HG03064 (cell line): ENCODE data around the gene S100P.
"Not testable (repeated sequence)": the region's sequence is repeated elsewhere in the genome, so short reads cannot be mapped to it uniquely, and the experiment has no call there.

Experiments used
- ATAC-seq: cut with Tn5 transposase; IDR thresholded peaks from one replicate; pipeline ENCODE4 v1.9.1; 2021; ENCODE audit warnings: low read depth; ENCODE audit not compliant: unreplicated experiment

Gene S100P

GRCh38 chr4:6693231-6694176 lies at the start of gene S100P:
S100P (plus strand) TSS chr4:6693878; CDS start chr4:6693933, 55 bp downstream.
- ATAC-seq, result no peak

DNA sequence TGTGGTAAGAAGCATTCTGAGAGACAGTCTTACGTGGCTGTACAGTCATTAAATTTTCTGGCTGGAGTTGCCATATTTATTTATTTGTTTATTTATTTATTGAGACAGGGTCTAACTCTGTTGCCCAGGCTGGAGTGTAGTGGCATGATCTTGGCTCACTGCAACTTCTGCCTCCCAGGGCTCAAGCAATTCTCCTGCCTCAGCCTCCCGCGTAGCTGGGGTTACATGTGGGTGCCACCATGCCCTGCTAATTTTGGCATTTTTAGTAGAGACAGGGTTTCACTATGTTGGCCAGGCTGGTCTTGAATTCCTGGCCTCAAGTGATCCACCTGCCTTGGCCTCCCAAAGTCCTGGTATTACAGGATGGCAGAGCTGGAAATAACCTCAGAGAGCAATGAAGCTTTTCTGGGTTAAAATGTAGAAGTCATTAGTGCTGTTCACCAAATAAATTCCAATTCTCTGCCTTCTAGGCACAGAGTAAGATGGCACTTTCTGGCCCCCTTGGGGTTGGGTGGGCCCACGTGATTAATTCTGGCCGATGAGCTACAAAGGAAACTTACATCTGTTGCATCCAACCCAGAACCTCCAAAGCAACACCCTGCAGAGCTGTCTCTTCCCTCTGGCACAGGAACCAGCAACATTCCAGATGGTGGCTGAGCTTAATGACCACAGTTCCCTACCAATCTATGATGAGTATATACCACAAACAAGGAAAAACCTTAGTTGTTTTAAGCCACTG lies 48.7 kb upstream of the S100P start:
- ATAC-seq, result no peak

DNA sequence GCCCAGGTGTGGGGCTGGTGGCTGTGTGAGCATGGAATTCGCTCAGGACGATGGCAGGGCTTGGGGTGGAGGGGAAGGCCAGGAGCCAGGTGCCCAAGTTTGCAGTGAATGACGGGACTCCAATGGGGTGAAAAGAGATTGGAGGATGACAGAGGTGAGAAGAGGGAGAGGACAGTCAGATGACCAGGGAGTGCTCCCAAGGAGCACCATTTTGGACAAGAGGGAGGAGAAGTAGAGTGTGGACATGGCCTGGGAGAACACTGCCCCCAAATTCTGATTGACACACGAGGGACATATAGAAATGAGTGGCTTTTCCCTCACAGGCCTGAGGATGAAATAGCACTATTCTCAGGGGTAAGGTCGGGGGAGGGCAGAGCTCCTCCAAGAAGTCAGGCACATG lies 46.5 kb upstream of the S100P start:
- ATAC-seq, result no peak

DNA sequence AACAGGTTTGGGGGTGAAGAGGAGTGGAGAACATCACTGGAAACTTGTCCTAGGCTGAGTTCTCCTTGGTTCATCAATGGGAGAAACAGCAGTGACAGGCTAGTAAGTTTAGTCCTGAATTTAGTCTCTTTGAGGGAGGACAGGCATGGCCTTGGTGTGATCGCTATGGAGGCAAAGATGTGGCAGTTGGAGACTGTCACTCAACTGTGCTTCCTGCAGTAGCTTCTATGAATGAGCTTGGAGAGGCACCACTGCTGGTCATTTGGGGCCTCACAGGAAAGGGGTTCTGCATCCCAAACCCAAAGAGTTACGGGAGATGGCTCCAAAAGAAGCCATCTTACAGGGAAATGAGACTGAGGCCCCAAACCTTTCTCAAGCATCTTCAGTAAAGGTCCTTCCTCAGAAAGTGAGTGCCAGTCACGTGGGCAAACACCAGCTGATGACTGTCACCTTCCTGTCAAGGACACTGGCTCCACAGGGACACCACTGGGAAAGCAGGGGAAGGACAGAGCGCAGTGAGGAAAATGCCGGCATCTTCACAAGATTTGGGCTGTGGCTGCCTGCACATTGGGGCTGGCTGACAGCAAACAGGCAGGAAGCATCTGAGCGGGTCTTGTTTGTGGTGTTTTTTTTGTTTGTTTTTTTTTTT lies 46.0 kb upstream of the S100P start:
- no peak for ATAC-seq

DNA sequence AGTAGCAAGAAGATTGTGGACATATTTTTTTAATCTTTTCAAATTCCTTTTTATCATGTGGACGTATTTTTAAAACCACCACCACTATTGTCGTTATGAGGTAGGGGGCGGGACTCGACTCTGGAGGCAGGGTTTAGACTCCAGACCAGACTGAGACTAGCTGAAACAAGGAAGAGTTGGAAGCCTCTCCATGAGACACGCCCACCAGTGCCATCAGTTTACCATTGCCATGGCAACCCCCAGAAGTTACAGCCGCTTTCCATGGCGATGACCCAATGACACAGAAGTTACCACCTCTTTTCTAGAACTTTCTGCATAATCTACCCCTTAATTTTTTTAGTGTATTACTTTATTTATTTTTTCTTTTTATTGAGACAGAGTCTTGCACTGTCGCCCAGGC lies 44.5 kb upstream of the S100P start:
- ATAC-seq, result no peak

- ATAC-seq, result not testable (repeated sequence)
These were observed 39.5 kb upstream of the S100P start for GRCh38 chr4:6654211-6654610.

GRCh38 chr4:6655291-6655690 lies 38.4 kb upstream of the S100P start:
- ATAC-seq, result not testable (repeated sequence)

GRCh38 chr4:6655924-6656323 lies 37.8 kb upstream of the S100P start:
- no peak for ATAC-seq

- ATAC-seq, result no peak
These were observed 36.2 kb upstream of the S100P start for GRCh38 chr4:6657242-6658208.

DNA sequence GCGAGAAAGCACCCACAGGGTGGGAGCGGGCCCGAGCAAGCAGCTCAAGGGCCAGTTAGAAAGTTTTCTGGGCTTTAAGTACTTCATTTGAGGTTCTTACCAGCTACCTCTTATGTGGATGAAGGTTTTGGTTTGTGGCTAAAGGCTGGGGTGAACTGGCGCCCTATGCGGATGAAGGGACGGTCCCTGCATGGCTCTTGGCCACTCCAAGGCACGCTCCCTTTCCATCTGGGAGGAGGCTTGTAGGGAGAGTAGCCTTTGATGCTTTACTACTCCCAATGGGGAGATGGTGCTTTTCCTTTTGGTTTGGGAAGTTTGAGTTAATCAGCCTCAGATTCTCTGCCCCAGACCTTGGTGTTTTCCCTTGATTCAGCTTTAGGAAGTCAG lies 35.5 kb upstream of the S100P start:
- no peak for ATAC-seq

DNA sequence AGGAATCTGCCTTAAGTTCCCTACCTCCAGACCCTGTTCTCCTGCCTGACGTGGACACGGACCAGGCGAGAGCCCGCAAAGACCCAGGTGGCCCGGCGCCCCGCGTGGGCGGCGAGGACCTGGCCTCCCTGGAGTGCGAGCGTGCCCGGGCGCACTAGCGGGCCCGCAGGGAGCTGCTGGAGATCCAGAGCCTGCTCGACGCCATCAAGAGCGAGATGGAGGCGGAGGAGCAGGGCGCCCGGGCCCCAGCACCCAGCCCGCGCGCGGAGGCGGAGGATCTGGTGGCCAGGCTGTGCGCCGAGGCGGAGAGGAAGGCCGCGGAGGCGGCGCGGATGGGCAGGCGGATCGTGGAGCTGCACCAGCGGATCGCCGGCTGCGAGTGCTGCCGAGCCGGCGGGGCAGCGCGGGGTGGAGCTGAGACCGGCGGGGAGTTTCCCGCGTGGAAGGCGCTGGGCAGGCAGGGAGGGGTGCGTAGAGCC lies 35.0 kb upstream of the S100P start:
- no peak for ATAC-seq

DNA sequence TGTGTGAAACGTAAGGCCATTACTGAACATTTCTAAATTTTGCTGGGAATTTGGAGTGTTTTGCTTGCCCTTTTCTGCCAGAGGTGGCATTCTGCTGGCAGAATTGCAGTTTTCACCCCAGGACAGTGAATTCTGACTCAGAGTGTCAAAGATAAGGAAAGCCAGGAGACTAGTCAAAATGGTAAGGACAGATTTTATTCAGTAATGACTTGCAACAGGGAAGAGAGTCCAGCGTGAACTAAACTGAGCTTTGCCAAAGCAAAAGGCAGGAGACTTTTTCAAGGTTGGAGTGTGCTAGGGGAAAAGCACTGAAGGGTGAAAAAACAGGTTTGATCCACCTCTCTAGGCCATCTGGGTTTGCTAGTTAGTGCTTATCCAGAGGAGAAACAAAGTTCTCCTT lies 33.8 kb upstream of the S100P start:
- no peak for ATAC-seq

DNA sequence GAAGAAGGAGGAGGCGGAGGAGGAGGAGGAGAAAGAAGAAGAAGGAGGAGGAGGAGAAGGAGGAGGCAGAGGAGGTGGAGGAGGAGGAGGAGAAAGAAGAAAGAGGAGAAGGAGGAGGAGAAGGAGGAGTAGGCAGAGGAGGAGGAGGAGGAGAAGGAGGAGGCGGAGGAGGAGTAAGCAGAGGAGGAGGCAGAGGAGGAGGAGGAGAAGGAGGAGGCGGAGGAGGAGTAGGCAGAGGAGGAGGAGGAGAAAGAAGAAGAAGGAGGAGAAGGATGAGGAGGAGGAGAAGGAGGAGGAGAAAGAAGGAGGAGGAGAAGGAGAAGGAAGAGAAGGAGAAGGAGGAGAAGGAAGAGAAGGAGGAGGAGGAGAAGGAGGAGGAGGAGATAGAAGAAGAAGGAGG lies 33.2 kb upstream of the S100P start:
- ATAC-seq, result no peak

- ATAC-seq, result no peak
These were observed 31.1 kb upstream of the S100P start for GRCh38 chr4:6662591-6662990.

- no peak for ATAC-seq
These were observed 29.9 kb upstream of the S100P start for GRCh38 chr4:6663596-6664393.

DNA sequence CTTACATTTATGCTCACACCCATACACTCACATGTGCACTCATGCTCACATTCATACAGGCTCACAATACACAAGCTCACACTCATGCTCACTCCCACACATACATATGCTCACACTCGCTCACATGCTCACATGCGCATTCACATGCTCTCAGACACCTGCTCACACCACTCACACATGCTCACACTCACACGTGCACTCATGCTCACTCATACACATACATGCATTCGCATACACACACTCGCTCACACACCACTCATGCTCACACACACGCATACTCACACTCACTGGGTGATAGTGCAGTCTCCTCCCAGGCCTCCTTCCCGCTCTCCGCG lies 28.4 kb upstream of the S100P start:
- no peak for ATAC-seq

- ATAC-seq, result no peak
These were observed 25.3 kb upstream of the S100P start for GRCh38 chr4:6668391-6668790.

DNA sequence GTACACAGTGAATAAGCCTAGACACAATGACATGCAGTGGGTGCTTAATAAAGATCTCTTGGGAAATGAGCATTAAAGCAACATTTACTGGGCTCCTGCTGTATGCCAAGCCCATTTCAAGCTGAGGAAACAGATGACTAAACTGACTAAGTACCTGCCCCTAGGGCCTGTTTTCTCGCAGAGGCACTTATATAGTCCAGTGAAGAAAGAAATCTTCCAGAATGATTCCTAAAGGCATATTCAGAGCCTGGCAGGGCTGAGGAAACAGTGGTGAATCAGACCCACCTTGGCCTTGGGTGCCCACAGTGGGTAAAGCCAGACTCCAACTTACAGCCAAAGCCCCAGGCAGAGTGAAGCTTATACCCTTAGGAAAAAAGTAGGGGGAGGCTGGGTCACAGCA lies 22.0 kb upstream of the S100P start:
- ATAC-seq, result no peak

GRCh38 chr4:6672131-6672530 lies 21.5 kb upstream of the S100P start:
- ATAC-seq, result no peak
